Hematopoietic multipotent progenitor cell (in vitro differentiated cells): Measurements from ENCODE around the gene ALG14. TPM values are rescaled to one million over a fixed set of nuclear protein-coding genes. Genes with fewer than 3 reads are reported as not detected.
"Not testable (repeated sequence)": the region's sequence is repeated elsewhere in the genome, so short reads cannot be mapped to it uniquely, and the experiment has no call there.

Experiments used
- DNase-seq, 3 donors: peaks; one replicate each; pipeline ENCODE4 v3.0.0-alpha.2; 2011 to 2015; ENCODE audit warnings: low read depth in 2 of 3, low spot score in 2 of 3
- total RNA-seq: library from RNA; depleted of rRNA; stranded (reverse); fragments of >200 nt; gene quantifications from one replicate; pipeline ENCODE4 v1.2.3, GENCODE V29; 2012

The ALG14 gene
- total RNA-seq, 1 donor: 0.54 TPM

DNA sequence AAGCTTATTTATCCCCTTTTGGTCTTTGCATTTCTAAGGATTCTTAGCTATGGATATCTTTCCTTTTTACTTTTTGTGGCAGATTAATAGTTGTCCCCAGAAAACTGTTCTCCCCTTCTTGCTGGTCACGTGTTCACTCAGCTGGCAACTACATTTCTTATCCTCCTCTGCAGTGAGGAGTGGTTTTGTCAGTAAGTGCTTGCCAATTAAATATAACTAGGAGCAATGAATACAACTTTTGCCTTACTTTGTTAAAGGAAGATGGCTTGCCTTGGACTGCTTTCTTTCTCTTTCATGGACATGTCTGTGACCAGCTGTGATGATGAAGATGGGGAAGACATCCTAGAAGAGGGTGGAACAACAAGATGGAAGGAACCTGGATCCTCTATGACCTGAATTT is 15.6 kb upstream of the ALG14 start:
- no peak for DNase-seq

GRCh38 chr1:95086949-95087533 is 14.3 kb upstream of the ALG14 start:
- no peak for DNase-seq

- DNase-seq: no peak
These were observed 12.6 kb upstream of the ALG14 start for GRCh38 chr1:95085376-95085775.

DNA sequence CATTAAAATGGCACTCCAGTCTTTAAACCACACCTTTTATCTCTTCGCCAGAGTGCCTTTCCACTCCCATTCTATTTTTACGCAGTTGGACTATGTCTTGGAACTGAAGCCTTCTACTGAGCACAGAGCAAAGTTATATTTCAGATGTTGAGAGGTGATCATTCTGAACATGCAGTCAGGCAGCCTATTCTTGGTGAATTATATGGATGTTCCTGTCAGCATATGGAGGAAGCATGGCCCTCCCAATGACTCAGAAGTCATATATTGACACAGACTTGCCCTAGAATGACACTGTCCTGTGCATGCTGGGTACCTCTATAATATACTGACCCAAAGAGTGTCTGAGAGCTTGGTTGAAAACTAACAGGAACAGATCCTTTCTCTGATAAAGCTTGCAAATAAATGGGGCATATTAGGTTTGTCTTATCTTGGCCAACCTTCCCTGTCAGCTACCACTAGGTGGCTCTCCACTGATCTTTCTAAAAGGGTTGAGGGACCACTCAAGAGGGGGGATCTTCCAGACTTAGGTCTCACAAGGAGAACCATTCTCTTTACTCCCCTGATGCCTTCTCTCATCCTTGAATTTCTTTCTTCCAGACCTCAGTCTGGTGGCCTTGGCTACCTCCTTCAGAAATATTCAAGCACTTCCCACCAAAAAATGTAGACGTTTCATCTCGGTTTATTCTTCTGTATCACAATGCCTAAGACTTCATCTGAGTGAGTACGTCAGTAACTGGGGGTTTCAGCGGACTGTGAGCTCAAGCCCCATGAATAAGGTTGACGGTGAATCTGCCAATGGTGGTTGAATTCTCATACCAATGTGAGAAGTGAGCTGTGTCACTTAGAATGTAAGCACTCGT is 11.8 kb upstream of the ALG14 start:
- DNase-seq: peak in 2 of 3 donors; percentile 43 to 66

DNA sequence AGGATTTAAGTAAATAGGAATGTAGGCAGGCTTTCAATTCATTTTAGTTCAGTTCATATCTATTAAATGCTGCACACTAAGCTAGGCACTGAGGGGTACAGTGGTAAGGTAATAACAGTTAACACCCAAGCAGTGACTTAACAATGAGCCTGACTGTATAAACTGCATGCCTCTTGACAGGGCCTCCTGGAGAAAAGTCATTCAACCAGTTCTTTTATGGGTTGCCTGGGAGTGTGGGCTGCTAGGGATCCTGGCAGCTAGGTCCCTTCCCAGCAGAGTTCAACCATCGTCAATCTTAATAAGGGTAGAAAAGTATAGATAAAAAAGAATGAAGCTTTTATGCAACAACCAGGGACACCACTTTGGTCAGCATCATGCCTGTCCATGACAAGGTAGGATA is 8.1 kb upstream of the ALG14 start:
- no peak for DNase-seq

- DNase-seq: no peak
These were observed 7.7 kb upstream of the ALG14 start for GRCh38 chr1:95080446-95080845.

DNA sequence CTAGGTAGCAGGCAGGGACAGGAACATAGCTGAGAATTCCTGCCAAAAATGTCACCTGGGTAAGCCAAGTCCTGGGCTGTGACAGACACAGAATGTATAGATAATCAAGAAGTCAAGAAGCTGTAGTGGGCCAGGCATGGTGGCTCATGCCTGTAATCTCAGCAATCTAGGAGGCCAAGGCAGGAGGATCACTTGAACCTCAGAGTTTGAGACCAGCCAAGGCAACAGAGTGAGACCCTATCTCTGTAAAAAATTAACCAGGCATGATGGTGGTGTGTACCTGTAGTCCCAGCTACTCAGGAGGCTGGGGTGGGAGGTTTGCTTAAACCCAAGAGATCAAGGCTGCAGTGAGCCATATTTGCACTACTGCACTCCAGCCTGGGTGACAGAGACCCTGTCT is 3.3 kb upstream of the ALG14 start:
- no peak for DNase-seq

GRCh38 chr1:95073446-95073845 is 695 bp upstream of the ALG14 start:
- DNase-seq: no peak

- DNase-seq: peak in 1 of 3 donors; percentile 2
These were observed 634 bp downstream of the ALG14 start for GRCh38 chr1:95072117-95072516.

DNA sequence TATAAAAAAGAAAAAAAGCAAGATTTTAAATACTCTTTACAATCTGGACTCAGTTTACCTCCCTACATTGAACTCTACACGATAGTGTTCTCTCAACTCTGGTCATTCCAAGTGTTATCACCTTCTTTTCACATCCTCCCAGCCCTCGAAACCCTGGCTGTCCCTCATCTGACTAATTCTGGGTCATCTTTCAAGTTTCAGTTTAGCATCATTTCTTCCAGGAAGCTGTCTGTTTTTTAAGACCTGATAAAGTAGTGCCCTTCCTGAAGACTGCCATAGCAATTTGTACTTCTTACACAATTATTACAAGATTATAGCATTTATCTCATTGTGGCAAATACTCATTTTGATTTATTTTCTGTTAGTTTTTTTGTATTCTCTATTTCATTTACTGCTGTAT is 1.2 kb downstream of the ALG14 start:
- DNase-seq: no peak

- no peak for DNase-seq
These were observed 3.0 kb downstream of the ALG14 start for GRCh38 chr1:95069710-95070093.

DNA sequence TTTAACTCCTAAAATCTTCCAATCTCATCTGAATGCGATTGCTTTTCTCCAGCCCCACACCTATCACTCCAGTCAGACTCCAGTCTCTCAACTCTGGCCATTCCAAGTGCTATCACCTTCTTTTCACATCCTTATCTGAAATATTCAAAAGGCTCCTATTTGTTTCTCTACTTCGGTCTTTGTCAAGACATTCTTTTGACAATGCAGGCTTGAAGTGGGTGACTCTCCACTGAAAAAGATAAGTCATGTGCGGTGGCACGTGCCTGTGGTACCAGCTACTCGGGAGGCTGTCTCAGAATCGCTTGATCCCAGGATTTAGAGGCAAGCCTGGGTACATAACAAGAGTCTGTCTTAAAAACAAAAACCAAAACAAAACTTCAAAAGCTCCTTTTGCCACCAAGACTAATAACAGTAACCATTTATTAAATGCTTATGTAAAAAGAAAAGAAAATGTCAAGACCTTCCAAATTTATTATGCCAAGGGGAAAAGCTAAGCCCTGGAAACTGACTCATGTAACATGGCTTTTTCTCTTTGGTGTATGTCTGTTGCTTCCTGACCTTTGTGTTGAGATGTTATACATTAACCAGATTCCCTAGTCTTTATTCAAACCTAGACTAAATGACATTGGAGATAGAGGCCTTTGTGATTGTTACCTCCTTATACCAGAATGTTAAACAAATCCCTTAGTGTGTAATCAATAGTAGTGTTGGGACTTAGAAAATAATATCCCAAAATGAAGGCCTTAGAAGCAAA is 3.6 kb downstream of the ALG14 start:
- no peak for DNase-seq

GRCh38 chr1:95067568-95067967 is 5.2 kb downstream of the ALG14 start:
- DNase-seq: no peak

DNA sequence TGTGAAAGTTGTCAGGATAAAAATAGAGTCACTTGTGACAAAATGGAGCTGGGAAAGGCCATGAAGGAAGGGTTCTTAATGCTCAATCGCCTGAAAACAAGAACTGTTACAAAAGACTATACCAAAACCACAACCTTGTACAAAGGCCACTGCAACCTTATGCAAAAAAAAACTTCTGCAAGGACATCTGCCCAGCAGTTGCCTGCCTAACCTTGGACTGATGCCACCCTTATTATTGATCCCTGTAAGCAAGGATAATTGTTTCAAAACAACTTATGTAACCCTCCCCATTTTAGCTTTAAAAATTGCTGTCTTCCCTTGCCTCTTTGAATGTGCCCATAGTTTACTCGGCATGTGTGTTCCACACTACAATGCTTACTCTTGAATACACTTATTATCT is 5.7 kb downstream of the ALG14 start:
- DNase-seq: no peak

GRCh38 chr1:95061445-95062006 is 11.2 kb downstream of the ALG14 start:
- no peak for DNase-seq

GRCh38 chr1:95058974-95059373 is 13.8 kb downstream of the ALG14 start:
- DNase-seq: no peak

DNA sequence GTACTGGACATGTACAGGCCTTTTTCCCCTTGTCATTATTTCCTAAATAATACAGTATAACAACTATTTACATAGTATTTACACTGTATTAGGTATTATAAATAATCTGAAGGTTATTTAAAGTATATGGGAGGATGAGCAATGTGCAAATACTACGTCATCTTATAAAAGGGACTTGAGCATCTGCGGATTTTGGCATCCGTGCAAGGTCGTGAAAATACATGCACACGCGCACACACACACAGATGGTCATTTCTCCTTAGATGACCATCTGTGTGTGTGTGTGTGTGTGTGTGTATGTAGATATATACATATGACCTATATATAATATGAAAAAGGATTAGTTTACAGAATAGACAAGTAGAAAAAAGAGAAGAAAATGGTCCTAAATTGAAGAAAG is 15.4 kb downstream of the ALG14 start:
- no peak for DNase-seq

GRCh38 chr1:95049935-95050334 is 22.8 kb downstream of the ALG14 start:
- no peak for DNase-seq

DNA sequence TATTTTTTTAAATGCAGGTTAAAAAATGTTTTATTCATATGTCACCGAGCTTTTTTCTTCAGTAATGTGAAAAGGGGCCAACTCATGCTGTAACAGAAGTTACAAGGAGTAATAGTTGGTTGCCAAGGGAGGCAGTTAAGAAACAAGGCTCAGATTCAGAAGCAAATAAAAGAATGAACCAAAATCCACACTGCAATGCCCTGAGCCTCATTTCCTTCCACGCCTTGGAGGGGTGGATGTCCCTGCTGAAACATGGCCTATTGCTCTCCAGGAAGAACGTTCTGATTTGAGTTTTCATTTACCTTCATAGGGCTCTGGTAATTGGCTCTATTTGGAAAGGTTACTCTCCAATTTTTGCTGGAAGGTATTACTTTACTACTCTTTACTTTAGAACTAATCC is 24.4 kb downstream of the ALG14 start:
- no peak for DNase-seq

GRCh38 chr1:95047624-95048023 is 25.1 kb downstream of the ALG14 start:
- DNase-seq: not testable (repeated sequence)

DNA sequence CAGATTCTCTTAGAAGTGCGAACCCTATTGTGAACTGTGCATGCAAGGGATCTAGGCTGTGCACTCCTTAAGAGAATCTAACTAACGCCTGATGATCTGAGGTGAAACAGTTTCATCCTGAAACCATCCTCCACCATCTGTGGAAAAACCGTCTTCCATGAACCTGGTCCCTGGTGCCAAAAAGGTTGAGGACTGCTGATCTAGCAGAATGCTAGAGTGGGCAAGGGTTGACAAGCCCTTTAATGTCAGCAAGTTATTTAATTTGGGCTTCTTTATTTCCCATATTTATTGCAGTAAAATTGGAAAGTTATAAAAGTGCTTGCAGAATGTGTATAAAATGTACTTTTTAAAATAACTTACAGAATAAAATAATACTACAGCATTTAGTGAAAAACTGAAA is 26.4 kb downstream of the ALG14 start:
- no peak for DNase-seq
